HL-60/S4 (cell line): ENCODE measurements around the gene MRPL52.
"Not testable (repeated sequence)": the region's sequence is repeated elsewhere in the genome, so short reads cannot be mapped to it uniquely, and the experiment has no call there.

ENCODE experiments used
- in situ Hi-C: fragments of 300-500 bp; cut with MboI; formaldehyde crosslinking; loops from 2 replicates; pipeline ENCODE4 v1.14.3; 2022; ENCODE audit warnings: low sequenced_read_pairs

MRPL52 gene

DNA sequence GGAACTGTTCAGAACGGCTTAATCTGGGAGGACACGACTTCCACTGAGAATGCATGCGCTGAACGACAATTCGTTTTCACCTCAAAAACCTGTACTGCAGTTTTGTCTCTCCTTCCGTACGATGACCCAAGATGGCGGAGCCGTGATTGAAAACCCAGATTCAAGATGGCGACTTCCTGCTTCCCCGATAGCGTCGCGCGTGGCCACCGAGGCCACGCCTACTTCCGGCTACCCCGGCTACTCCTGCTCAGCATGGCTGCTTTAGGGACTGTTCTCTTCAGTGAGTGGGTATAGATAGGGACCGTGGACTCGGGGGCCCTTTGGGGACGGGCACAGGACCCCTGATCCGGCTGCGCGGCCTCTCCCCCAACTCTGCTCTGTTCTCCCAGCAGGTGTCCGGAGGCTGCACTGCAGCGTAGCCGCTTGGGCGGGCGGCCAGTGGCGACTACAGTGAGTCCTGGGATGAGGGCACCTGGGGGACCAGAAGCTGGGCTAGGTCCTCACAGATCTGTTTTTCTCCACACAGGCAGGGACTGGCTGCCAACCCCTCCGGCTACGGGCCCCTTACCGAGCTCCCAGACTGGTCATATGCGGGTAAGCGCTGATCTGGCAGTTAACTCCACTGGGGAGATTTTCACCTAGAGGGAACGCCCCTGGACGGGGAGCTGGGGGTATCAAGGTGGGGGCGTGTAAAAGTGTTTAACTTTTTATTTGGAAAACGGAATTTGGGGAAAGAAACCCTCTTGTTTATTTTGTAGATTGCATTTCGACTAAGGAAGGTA lies at the start of gene MRPL52:
Gene MRPL52, plus strand, starts transcription at position 227 of the 782 bp plus-strand sequence. Its CDS starts 26 bp downstream, at position 253.
- in situ Hi-C loops, result no loop called here

GRCh38 chr14:22780105-22780679 lies 49.5 kb upstream of the MRPL52 start:
- in situ Hi-C loops, result no loop called here

- in situ Hi-C loops, result no loop called here
Observed at GRCh38 chr14:22780941-22781300, 48.8 kb upstream of the MRPL52 start.

DNA sequence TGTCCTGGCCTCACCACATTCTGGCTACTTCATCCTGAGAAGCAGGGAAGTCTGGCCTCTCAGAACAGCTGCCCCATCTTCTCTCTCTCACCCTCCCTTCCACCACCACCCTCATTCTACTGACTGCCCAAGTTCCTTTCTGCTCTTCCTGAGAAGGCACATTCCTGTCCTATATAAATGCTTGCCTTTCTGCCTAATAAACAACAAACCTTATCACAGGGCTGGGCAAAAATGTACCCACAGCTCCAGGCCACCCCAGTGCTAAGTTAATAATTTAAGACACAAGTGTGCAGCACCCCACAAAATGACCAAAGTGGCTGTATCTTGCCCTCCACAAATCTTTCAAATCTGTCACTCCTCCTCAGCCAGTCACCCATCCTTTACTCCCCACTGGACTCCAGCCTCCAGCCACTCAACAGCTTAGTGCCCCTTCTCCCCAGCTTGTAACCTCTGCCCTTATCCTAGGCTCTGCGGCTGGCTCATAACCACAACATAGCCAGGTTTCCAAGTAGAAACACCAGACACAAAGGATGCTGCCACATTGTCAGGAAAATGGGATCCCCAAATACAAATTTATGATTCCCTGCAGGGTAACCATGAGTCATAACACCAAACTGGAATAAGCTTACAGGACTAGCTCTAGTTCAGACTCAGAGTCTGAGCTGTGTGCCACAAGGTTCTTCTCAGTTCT lies 48.2 kb upstream of the MRPL52 start:
- in situ Hi-C loops, result no loop called here

GRCh38 chr14:22786685-22787084 lies 43.0 kb upstream of the MRPL52 start:
- in situ Hi-C loops, result no loop called here

DNA sequence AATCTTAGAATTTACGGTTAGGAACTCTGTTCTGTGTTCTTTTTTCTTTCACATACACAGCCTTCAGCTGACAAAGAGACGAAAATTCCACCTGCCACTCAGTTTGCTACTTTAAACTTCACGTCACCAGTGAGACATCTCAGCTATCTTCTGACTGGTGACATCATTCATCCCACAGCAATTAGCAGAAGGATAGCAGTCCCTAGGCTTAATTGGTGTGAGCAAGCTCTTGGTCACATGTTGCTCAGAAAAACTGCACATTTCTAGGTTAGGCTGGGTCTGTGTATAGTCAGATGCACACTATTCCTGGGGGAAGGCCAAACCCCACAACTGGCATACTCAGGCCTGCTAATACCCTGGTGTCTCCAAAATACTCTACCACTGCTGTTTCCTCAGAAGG lies 38.4 kb upstream of the MRPL52 start:
- in situ Hi-C loops, result no loop called here

GRCh38 chr14:22792158-22792557 lies 37.5 kb upstream of the MRPL52 start:
- in situ Hi-C loops, result no loop called here

GRCh38 chr14:22793550-22793949 lies 36.1 kb upstream of the MRPL52 start:
- in situ Hi-C loops, result not testable (repeated sequence)

GRCh38 chr14:22793976-22794375 lies 35.7 kb upstream of the MRPL52 start:
- in situ Hi-C loops, result no loop called here

DNA sequence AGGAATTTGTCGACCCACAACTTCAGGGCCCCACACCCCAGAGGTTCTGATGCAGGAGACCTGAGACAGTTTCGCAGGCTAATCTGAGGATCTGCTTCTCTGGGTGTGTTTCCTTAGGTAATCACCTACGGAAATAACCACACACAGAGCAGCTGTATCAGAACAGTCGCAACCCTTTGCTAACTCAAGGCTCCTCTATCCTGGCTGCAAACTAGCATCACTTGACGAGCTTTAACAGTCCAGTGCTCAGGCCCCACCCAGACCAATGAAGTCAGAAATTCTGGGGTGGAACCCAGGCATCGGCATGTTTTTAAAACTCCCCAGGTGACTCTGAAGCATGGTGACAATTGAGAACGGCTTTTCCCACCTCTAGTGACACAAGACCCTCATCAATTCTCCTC lies 35.1 kb upstream of the MRPL52 start:
- in situ Hi-C loops, result no loop called here

- in situ Hi-C loops, result no loop called here
Observed at GRCh38 chr14:22796087-22796707, 33.5 kb upstream of the MRPL52 start.

- in situ Hi-C loops, result no loop called here
Observed at GRCh38 chr14:22797017-22797917, 32.4 kb upstream of the MRPL52 start.

DNA sequence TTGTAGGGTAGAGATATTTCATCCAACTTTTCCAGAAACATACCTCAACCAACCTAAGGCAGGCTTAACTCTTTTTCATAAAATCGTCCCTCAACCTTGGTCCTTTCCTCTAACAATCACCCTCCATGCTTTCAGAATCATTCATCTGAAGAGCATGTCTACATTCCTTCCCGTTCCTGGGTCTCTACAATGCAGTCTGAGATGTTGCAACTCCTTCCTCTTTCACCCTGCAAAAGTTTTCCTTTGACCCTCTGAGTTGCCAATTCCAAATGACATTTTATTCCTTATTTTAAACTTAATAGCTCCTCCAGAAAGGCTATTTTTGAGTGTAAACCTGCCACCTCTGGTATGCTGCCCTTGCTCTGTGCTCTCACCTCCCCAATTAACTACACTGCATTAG lies 31.2 kb upstream of the MRPL52 start:
- in situ Hi-C loops, result no loop called here

GRCh38 chr14:22800346-22800745 lies 29.3 kb upstream of the MRPL52 start:
- in situ Hi-C loops, result no loop called here

GRCh38 chr14:22801716-22802115 lies 28.0 kb upstream of the MRPL52 start:
- in situ Hi-C loops, result no loop called here

DNA sequence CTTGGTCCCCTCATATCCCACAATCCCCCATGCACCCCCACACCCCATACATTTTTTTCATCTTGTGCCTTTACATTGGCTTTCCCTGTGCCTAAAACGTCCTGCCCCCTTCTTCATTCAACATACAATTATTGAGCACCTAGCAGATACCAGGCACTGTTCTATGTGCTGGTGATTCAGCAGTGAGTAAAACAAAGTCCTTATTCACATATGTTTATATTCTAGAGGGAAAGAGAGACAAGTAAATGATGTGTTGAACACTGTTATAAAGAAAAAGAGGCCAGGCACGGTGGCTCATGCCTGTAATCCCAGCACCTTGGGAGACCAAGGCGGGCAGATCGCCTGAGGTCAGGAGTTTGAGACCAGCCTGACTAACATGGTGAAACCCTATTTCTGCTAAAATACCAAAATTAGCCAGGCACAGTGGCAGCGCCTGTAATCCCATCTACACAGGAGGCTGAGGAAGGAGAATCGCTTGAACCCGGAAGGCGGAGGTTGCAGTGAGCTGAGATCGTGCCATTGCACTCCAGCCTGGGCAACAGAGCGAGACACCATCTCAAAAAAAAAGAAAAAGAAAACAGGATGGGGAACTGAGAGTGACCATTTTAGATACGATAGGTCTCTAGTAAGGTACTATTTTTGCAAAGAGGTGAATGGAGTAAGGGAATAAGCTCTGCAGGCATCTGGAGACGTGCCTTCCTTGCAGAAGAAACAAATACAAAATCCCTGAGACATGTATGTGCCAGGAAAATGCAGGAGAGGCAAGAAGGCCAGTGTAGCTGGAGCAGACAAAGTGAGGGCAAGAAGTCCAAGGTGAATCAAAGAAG lies 26.6 kb upstream of the MRPL52 start:
- in situ Hi-C loops, result no loop called here

DNA sequence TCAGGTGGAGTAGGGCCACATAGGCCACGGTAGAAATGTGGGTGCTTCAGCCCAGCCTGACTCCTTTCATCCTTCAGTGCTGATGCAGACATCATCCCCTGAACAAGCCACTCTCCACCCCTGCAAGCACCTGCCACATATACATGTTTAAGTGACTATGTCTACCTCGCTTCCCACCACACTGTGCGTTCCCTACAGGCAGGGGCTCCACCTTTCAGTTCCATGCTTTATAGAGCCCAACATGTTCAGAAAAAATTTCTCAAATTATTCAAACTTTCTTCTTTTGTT lies 26.1 kb upstream of the MRPL52 start:
- in situ Hi-C loops, result no loop called here

- in situ Hi-C loops, result not testable (repeated sequence)
Observed at GRCh38 chr14:22805235-22805634, 24.5 kb upstream of the MRPL52 start.

- in situ Hi-C loops, result no loop called here
Observed at GRCh38 chr14:22807432-22808087, 22.1 kb upstream of the MRPL52 start.
